ENCODE measurements around the gene EVC.

DNA sequence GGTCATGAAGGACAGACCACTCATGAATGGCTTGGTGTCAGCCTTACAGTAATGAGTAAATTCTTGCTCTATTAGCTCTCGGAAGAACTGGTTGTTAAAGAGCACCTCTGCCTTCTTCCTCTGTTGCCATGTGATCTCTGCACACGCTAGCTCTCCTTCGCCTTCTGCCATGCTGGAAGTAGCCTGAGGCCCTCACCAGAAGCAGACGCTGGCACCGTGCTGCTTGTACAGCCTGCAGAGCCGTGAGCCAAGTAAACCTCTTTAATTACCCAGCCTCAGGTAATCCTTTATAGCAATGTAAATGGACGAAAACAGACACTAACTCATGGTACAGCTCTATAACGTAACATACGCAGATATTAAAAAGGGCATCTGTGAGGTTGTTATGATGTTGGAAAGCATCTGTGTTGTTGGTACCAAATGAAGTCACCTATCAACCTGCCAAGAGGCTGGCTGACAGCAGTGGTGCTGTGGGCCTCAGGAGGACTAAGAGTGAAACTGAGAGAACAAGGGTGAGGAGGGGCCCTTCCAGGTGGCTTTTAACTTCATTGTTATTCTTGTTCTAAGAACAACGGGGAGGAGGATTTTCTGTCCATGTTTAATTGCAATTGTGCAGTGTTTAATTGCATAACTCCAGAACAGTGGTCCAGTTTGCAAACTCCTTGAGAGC is 112.7 kb downstream of the EVC start:
- no peak for TF ChIP-seq SUZ12 (IDR thresholded peaks at IDR 0.05; ENCODE audit: extremely low read depth, insufficient read depth, insufficient read length)
- no peak for TF ChIP-seq YY1 (IDR thresholded peaks at IDR 0.05; ENCODE audit: insufficient read depth, insufficient read length)

Data from NT2/D1 (cell line).